Neural cell (in vitro differentiated cells): ENCODE measurements around the gene LZTR1.

Source experiments
- EZH2 ChIP-seq: fragments of 200-600, 300-800 bp; shearing (Covaris generic), sonication (generic); IDR thresholded peaks from 2 replicates; pipeline ENCODE4 v1.6.1; 2014; ENCODE audit warnings: antibody characterized with exemption, low read length, borderline replicate concordance, mild to moderate bottlenecking; ENCODE audit not compliant: insufficient read depth, poor library complexity, severe bottlenecking
- POLR2AphosphoS5 ChIP-seq: IDR thresholded peaks from 2 replicates; pipeline ENCODE4 v1.6.1; 2012
- TAF1 ChIP-seq: IDR thresholded peaks from 2 replicates; pipeline ENCODE4 v1.6.1; 2012; ENCODE audit warnings: low read depth
- TF ChIP-seq, protein P1 (sequence below): fragments of 450-650 bp; IDR thresholded peaks from 2 replicates; pipeline ENCODE4 v1.5.1; 2014; ENCODE audit warnings: antibody characterized with exemption, mild to moderate bottlenecking, moderate library complexity; ENCODE audit not compliant: poor library complexity, severe bottlenecking

DNA sequence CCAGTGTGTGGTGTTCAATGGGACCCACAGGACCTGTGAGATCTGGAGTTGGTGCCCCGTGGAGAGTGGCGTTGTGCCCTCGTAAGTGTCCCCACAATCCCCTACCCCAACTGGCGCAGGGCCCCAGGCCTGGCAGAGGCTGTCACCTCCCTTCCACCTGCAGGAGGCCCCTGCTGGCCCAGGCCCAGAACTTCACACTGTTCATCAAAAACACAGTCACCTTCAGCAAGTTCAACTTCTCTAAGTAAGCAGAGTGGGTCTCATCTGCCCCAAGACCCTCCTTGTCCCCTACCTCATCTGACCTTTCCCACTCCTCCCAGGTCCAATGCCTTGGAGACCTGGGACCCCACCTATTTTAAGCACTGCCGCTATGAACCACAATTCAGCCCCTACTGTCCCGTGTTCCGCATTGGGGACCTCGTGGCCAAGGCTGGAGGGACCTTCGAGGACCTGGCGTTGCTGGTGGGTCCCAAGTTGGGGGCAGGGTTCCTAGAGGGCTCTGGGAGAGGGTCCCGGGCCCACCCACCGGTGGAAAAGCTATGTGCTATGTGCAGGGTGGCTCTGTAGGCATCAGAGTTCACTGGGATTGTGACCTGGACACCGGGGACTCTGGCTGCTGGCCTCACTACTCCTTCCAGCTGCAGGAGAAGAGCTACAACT is 41.0 kb downstream of the LZTR1 start:
- TF ChIP-seq, protein P1, sequence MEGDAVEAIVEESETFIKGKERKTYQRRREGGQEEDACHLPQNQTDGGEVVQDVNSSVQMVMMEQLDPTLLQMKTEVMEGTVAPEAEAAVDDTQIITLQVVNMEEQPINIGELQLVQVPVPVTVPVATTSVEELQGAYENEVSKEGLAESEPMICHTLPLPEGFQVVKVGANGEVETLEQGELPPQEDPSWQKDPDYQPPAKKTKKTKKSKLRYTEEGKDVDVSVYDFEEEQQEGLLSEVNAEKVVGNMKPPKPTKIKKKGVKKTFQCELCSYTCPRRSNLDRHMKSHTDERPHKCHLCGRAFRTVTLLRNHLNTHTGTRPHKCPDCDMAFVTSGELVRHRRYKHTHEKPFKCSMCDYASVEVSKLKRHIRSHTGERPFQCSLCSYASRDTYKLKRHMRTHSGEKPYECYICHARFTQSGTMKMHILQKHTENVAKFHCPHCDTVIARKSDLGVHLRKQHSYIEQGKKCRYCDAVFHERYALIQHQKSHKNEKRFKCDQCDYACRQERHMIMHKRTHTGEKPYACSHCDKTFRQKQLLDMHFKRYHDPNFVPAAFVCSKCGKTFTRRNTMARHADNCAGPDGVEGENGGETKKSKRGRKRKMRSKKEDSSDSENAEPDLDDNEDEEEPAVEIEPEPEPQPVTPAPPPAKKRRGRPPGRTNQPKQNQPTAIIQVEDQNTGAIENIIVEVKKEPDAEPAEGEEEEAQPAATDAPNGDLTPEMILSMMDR: no peak
- TF ChIP-seq POLR2AphosphoS5 (no peak), EZH2 (no peak), TAF1 (no peak)
